B cell (primary cell): ENCODE measurements around the gene CXorf65.

Source experiments
- EZH2 ChIP-seq: IDR thresholded peaks from 2 replicates; pipeline ENCODE4 v1.6.1; 2012; ENCODE audit warnings: borderline replicate concordance, low read depth, mild to moderate bottlenecking, moderate library complexity, low read length; ENCODE audit not compliant: insufficient read depth, poor library complexity, severe bottlenecking
- TF ChIP-seq, protein P1 (sequence below): fragments of 200-600 bp; IDR thresholded peaks from one replicate; pipeline ENCODE4 v1.8.0; 2022; ENCODE audit warnings: antibody characterized with exemption, mild to moderate bottlenecking

DNA sequence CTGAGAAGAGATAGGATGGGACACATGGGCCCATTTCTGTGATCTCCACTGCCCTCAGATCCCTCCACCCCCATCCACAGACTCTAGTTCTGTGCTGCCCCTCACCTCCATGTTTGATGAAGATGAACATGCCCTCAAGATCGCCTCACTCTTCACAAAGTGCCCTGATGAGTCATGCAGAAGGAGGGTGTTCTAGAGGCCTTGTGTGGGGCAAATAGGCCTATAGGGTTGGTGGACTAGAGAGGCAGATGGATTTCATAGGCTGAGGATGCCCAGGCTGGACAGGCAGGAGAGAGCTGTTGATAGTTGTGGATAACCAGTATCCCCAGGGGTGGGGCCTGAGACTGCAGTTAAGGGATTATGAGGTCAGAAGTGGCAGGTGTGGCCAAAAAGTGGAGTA is at the start of gene CXorf65:
- TF ChIP-seq, protein P1, sequence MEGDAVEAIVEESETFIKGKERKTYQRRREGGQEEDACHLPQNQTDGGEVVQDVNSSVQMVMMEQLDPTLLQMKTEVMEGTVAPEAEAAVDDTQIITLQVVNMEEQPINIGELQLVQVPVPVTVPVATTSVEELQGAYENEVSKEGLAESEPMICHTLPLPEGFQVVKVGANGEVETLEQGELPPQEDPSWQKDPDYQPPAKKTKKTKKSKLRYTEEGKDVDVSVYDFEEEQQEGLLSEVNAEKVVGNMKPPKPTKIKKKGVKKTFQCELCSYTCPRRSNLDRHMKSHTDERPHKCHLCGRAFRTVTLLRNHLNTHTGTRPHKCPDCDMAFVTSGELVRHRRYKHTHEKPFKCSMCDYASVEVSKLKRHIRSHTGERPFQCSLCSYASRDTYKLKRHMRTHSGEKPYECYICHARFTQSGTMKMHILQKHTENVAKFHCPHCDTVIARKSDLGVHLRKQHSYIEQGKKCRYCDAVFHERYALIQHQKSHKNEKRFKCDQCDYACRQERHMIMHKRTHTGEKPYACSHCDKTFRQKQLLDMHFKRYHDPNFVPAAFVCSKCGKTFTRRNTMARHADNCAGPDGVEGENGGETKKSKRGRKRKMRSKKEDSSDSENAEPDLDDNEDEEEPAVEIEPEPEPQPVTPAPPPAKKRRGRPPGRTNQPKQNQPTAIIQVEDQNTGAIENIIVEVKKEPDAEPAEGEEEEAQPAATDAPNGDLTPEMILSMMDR = no peak
- no peak for TF ChIP-seq EZH2
